Fibroblast of lung (primary cell): ENCODE measurements around the gene TRNP1. TPM values are rescaled to one million over a fixed set of nuclear protein-coding genes. Genes with fewer than 3 reads are reported as not detected.
A peak's percentile ranks its signal among the peaks of the same experiment; 100 is the strongest.

Experiments used
- DNase-seq, 2 donors: peaks; one replicate each; pipeline versions ENCODE4 v3.0.0 to v3.0.0-alpha.2; 2010; ENCODE audit warnings: low read depth in 2 of 2
- H2AFZ ChIP-seq: 2 replicates; pipeline ENCODE4 v1.5.1; 2012; ENCODE audit warnings: low read length, control low read depth, inconsistent platforms
- H3K27ac ChIP-seq: 2 replicates; pipeline ENCODE4 v1.5.1; 2011; ENCODE audit warnings: low read length, control low read depth; ENCODE audit not compliant: insufficient read depth
- H3K27me3 ChIP-seq: 2 replicates; pipeline ENCODE4 v1.5.1; 2011; ENCODE audit warnings: mild to moderate bottlenecking, low read length; ENCODE audit not compliant: control insufficient read depth, insufficient read depth
- H3K36me3 ChIP-seq: 2 replicates; pipeline ENCODE4 v1.5.1; 2011; ENCODE audit warnings: low read length; ENCODE audit not compliant: control insufficient read depth, insufficient read depth
- H3K4me1 ChIP-seq: 2 replicates; pipeline ENCODE4 v1.5.1; 2011; ENCODE audit warnings: low read length; ENCODE audit not compliant: control insufficient read depth, insufficient read depth; ENCODE audit errors: extremely low read depth
- H3K4me2 ChIP-seq: 2 replicates; pipeline ENCODE4 v1.5.1; 2011; ENCODE audit warnings: low read length, control low read depth; ENCODE audit not compliant: insufficient read depth; ENCODE audit errors: extremely low read depth
- H3K4me3 ChIP-seq, 4 experiments: fragments of 200-600 bp in 1 of 4; sonication (generic) in 1 of 4; replicated peaks in 1 of 4; 2 replicates each; pipeline ENCODE4 v1.5.1; 2011 to 2016; ENCODE audit warnings: low read length in 4 of 4, low read depth in 3 of 4, mild to moderate bottlenecking in 3 of 4, control low read depth in 2 of 4, inconsistent platforms in 1 of 4, mixed read lengths in 1 of 4; ENCODE audit not compliant: insufficient read depth in 1 of 4; ENCODE audit errors: control extremely low read depth in 1 of 4
- H3K79me2 ChIP-seq: 2 replicates; pipeline ENCODE4 v1.5.1; 2012; ENCODE audit warnings: mild to moderate bottlenecking, low read length, inconsistent platforms; ENCODE audit not compliant: control insufficient read depth, insufficient read depth
- H3K9ac ChIP-seq: 2 replicates; pipeline ENCODE4 v1.5.1; 2011; ENCODE audit warnings: mild to moderate bottlenecking, low read length, control low read depth; ENCODE audit not compliant: insufficient read depth
- H3K9me3 ChIP-seq: 2 replicates; pipeline ENCODE4 v1.5.1; 2012; ENCODE audit warnings: low read depth, low read length; ENCODE audit not compliant: control insufficient read depth, insufficient read depth
- H4K20me1 ChIP-seq: 2 replicates; pipeline ENCODE4 v1.5.1; 2011; ENCODE audit warnings: low read length; ENCODE audit not compliant: control insufficient read depth, insufficient read depth; ENCODE audit errors: extremely low read depth
- EZH2 ChIP-seq: IDR thresholded peaks from 2 replicates; pipeline ENCODE4 v1.5.1; 2012; ENCODE audit warnings: low read length, control low read depth, mild to moderate bottlenecking; ENCODE audit errors: missing control alignments
- polyA plus RNA-seq, 2 donors: library from polyadenylated mRNA; depleted of rRNA in 1 of 2; stranded (reverse) in 1 of 2; unstranded in 1 of 2; fragments of >200 nt; gene quantifications; 2 replicates each; pipeline ENCODE4 v1.2.1, GENCODE V29; 2011 to 2012; ENCODE audit warnings: missing spikeins in 1 of 2
- total RNA-seq: library from RNA; depleted of rRNA; stranded (reverse); fragments of >200 nt; gene quantifications from 2 replicates; pipeline ENCODE4 v1.2.1, GENCODE V29; 2014
- TF ChIP-seq, protein P1 (sequence below), 2 donors: IDR thresholded peaks in 1 of 2; conservative IDR thresholded peaks in 1 of 2; 1 replicate in 1 of 2; 2 replicates in 1 of 2; pipeline ENCODE4 v1.5.1; 2011 to 2012; ENCODE audit warnings: low read length in 2 of 2, control low read depth in 1 of 2, inconsistent platforms in 1 of 2, low read depth in 1 of 2, mild to moderate bottlenecking in 1 of 2

The TRNP1 gene
- total and polyA plus RNA-seq, 2 donors (not counting 1 experiment from before 2014, with no cell fraction given), result 16.2 to 32.6 TPM

DNA sequence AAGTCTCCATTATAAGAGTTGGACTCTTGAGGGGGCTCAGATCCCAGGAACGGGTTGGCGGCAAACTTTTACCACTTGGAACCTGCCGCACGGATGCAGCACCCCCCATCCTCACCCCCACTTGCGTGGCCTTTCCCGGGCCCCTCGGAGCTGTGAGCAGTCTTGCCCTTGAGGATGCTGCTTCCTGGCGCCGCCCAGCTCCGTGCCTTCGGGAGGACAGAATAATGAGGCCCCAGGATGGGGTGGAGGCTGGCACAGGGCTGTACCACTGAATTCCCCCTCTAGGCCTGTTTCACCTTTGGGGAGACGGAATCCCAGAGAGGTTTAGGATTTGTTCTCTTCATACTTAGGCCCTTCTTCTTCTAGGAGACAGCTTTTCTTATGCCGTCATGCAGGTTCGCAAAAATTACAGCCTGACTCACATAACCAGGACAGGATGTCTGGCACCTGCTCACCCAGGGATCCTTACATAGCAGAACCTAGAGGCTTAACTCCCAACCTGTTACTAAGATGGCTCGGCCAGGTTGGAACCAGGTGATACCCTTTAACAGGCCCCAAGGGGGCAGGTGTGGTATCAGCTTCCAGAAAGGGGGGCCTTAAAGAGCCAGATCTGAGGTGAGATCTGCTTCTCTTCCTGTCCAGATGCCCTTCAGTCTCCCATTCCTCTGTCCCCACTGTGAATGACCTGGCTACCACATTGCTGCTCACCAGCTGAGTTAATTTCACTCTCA lies 1.5 kb downstream of the TRNP1 start:
- Histone ChIP-seq H2AFZ (peak overlapping the region; percentile 39), H3K27me3 (no peaks in the 10 kb centered on the region), H3K9ac (peak overlapping the region; percentile 70), H3K4me3 (peak overlapping the region; percentile 73 to 98 (median 76)), H3K4me1 (peaks cover 41% of the 10 kb centered on the region), H3K9me3 (no peaks in the 10 kb centered on the region), H3K36me3 (no peaks in the 10 kb centered on the region), H3K4me2 (peak overlapping the region; percentile 70), H3K27ac (peak overlapping the region; percentile 70), H4K20me1 (no peaks in the 10 kb centered on the region), H3K79me2 (peaks cover 16% of the 10 kb centered on the region)
- no peak for TF ChIP-seq EZH2
- TF ChIP-seq, protein P1, sequence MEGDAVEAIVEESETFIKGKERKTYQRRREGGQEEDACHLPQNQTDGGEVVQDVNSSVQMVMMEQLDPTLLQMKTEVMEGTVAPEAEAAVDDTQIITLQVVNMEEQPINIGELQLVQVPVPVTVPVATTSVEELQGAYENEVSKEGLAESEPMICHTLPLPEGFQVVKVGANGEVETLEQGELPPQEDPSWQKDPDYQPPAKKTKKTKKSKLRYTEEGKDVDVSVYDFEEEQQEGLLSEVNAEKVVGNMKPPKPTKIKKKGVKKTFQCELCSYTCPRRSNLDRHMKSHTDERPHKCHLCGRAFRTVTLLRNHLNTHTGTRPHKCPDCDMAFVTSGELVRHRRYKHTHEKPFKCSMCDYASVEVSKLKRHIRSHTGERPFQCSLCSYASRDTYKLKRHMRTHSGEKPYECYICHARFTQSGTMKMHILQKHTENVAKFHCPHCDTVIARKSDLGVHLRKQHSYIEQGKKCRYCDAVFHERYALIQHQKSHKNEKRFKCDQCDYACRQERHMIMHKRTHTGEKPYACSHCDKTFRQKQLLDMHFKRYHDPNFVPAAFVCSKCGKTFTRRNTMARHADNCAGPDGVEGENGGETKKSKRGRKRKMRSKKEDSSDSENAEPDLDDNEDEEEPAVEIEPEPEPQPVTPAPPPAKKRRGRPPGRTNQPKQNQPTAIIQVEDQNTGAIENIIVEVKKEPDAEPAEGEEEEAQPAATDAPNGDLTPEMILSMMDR (conservative IDR thresholded peaks at IDR 0.05 in 1 of 2, IDR thresholded peaks at IDR 0.05 in 1 of 2; ENCODE audit: low read depth in 1 of 2, low read length in 2 of 2), result no peak
- DNase-seq, result no peak

DNA sequence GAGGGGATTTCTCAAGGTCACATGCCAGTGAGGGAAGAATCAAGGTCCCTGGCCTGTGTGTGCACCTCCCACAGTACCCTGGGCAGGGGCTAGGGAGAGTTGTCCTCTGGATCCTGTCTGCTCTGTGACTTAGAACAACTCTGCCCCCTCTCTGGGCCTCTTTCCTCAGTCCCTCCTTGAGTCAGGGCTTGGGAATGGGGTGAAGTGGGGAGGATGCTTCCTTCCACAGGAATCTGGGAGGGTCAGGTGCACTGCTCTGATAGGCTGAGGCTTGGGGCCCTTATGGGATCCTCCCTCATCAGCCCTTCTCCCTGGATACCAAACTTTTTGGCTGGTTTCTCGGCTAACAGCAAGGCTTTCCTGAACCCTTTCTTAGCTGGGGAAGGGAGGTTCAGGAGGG lies 2.5 kb downstream of the TRNP1 start:
- H3K4me1 ChIP-seq, result peaks cover 43% of the 10 kb centered on the region
- DNase-seq, result peak in 1 of 2 donors; percentile 66
- peak overlapping the region; percentile 72 for H3K4me2 ChIP-seq

DNA sequence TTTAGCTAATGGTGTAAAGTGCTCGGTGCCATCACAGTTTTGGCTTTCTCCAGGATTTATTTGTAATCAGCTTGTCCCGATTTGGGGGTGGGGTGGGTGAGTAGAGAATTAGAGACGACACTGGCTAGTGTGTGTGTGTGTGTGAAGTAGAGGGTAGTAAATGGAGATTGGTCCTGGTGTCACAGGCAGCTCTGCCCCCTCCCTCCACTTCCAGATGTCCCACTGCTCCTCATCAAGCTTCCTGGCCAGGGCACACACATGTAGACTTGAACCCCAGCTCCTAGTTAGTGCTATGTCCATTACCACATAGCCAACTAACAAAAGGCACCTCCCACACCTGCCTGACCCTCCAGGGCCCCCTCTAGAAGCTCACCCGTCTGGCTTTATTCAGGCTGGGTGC lies 3.2 kb downstream of the TRNP1 start:
- DNase-seq, result no peak
- Histone ChIP-seq H3K27me3 (no peaks in the 10 kb centered on the region), H3K4me3 (peak overlapping the region in 2 of 4 experiments; percentile 74 to 98), H3K4me2 (peak overlapping the region; percentile 72), H3K9me3 (no peaks in the 10 kb centered on the region), H3K4me1 (peaks cover 39% of the 10 kb centered on the region), H4K20me1 (no peaks in the 10 kb centered on the region), H3K36me3 (no peaks in the 10 kb centered on the region), H3K79me2 (peaks cover 16% of the 10 kb centered on the region), H3K9ac (no peak overlapping the region), H2AFZ (no peak overlapping the region), H3K27ac (no peak overlapping the region)
- no peak for TF ChIP-seq EZH2
- TF ChIP-seq, protein P1 (conservative IDR thresholded peaks at IDR 0.05 in 1 of 2, IDR thresholded peaks at IDR 0.05 in 1 of 2; ENCODE audit: low read depth in 1 of 2, low read length in 2 of 2), result no peak

More for the DNA sequence above, 2.5 kb downstream of the TRNP1 start:
- no peaks in the 10 kb centered on the region for H3K27me3 ChIP-seq
- TF ChIP-seq EZH2, result no peak
- TF ChIP-seq, protein P1 (conservative IDR thresholded peaks at IDR 0.05 in 1 of 2, IDR thresholded peaks at IDR 0.05 in 1 of 2; ENCODE audit: low read depth in 1 of 2, low read length in 2 of 2), result no peak
- H2AFZ ChIP-seq, result no peak overlapping the region
- no peaks in the 10 kb centered on the region for H3K36me3 ChIP-seq
- H3K4me3 ChIP-seq, result peak overlapping the region in 3 of 4 experiments; percentile 8 to 98 (median 74)
- no peak overlapping the region for H3K9ac ChIP-seq
- no peaks in the 10 kb centered on the region for H3K9me3 ChIP-seq
- peaks cover 16% of the 10 kb centered on the region for H3K79me2 ChIP-seq
- H3K27ac ChIP-seq, result no peak overlapping the region
- H4K20me1 ChIP-seq, result no peaks in the 10 kb centered on the region
